Astrocyte (in vitro differentiated cells and primary cell): ENCODE results near the gene PERM1.

Experiments used
- CTCF ChIP-seq: IDR thresholded peaks from 2 replicates; pipeline ENCODE4 v1.5.1; 2011; ENCODE audit warnings: low read depth, mild to moderate bottlenecking, inconsistent platforms, low read length, moderate library complexity; ENCODE audit not compliant: insufficient read depth
- EZH2 ChIP-seq: IDR thresholded peaks from 2 replicates; pipeline ENCODE4 v1.6.1; 2012; ENCODE audit warnings: mild to moderate bottlenecking, low read length, inconsistent platforms; ENCODE audit not compliant: insufficient read depth

GRCh38 chr1:954927-955326 lies 27.0 kb downstream of the PERM1 start:
- no peak for TF ChIP-seq CTCF
- no peak for TF ChIP-seq EZH2
